HCT116 (cell line): ENCODE measurements around the gene ETV7. TPM values are rescaled to one million over a fixed set of nuclear protein-coding genes. Genes with fewer than 3 reads are reported as not detected.

Experiments
- ATAC-seq: fragments of 200-7000 bp; cut with Tn5 transposase; 2 replicates; pipeline ENCODE4 v1.9.1; 2020; ENCODE audit warnings: mild to moderate bottlenecking, moderate library complexity
- BruUV-seq: library from RNA; stranded (reverse); fragments of 400-500 nt; replicated peaks from 2 replicates; lab custom pipeline; 2021; lab: Mats Ljungman, UMichigan
- CTCF ChIA-PET: fragments of 300-600 bp; sonication (Branson Sonifier 250); formaldehyde crosslinking; loops from one replicate; lab custom pipeline; 2021; ENCODE audit warnings: antibody characterized with exemption; lab: Charles Lee
- POLR2A ChIA-PET: fragments of 300-600, 350-600 bp; sonication (Branson Sonifier 250); formaldehyde crosslinking; loops from one replicate; lab custom pipeline; 2021; ENCODE audit warnings: antibody characterized with exemption; lab: Charles Lee
- RAD21 ChIA-PET, 2 experiments: fragments of 300-600 bp; sonication (Branson Sonifier 250); formaldehyde crosslinking; loops; one replicate each; lab custom pipeline; 2023; ENCODE audit warnings: low total read pairs in 2 of 2; ENCODE audit not compliant: uncharacterized antibody in 2 of 2, unreplicated experiment in 2 of 2, low non-redundant PET in 1 of 2; lab: Charles Lee
- DNase-seq: peaks from one replicate; pipeline ENCODE4 v3.0.0-alpha.2; 2010; ENCODE audit warnings: low read depth, low spot score
- H2AFZ ChIP-seq: fragments of 200-600 bp; shearing (Covaris generic), sonication (generic); 2 replicates; pipeline ENCODE4 v1.6.1; 2017; ENCODE audit warnings: low read depth, mixed run types, mixed read lengths, antibody characterized with exemption, low read length; ENCODE audit not compliant: poor library complexity, severe bottlenecking
- H3K27ac ChIP-seq: 2 replicates; pipeline ENCODE4 v1.5.1; 2012; ENCODE audit warnings: low read depth, low read length
- H3K27me3 ChIP-seq: fragments of 200-600 bp; sonication (generic); 2 replicates; pipeline ENCODE4 v1.6.1; 2016; ENCODE audit warnings: mixed run types, low read length, mixed read lengths; ENCODE audit not compliant: insufficient read depth
- H3K36me3 ChIP-seq, 2 experiments: fragments of 200-500 bp in 1 of 2; fragments of 200-600 bp in 1 of 2; sonication (Bioruptor generic) in 1 of 2; sonication (generic) in 1 of 2; 2 replicates each; pipeline versions ENCODE4 v1.5.1 to v1.6.1; 2014 to 2016; ENCODE audit warnings: low read length in 2 of 2, inconsistent platforms in 1 of 2, mixed read lengths in 1 of 2, mixed run types in 1 of 2; ENCODE audit not compliant: insufficient read depth in 2 of 2, control insufficient read depth in 1 of 2
- H3K4me1 ChIP-seq, 2 experiments: fragments of 200-600 bp in 1 of 2; sonication (generic) in 1 of 2; 2 replicates each; pipeline versions ENCODE4 v1.5.1 to v1.6.1; 2012 to 2017; ENCODE audit warnings: low read length in 2 of 2, inconsistent platforms in 1 of 2, mild to moderate bottlenecking in 1 of 2, mixed read lengths in 1 of 2, mixed run types in 1 of 2, moderate library complexity in 1 of 2; ENCODE audit not compliant: insufficient read depth in 2 of 2, control insufficient read depth in 1 of 2
- H3K4me2 ChIP-seq: fragments of 200-600 bp; sonication (generic); 2 replicates; pipeline ENCODE4 v1.6.1; 2017; ENCODE audit warnings: mixed run types, low read length, mixed read lengths
- H3K4me3 ChIP-seq, 2 experiments: fragments of 200-600 bp in 1 of 2; sonication (generic) in 1 of 2; replicated peaks in 1 of 2; 2 replicates each; pipeline ENCODE4 v1.5.1; 2011 to 2016; ENCODE audit warnings: low read length in 2 of 2, control low read depth in 1 of 2, low read depth in 1 of 2, mild to moderate bottlenecking in 1 of 2, mixed read lengths in 1 of 2, mixed run types in 1 of 2
- H3K79me2 ChIP-seq: fragments of 200-600 bp; sonication (generic); 2 replicates; pipeline ENCODE4 v1.6.1; 2017; ENCODE audit warnings: mild to moderate bottlenecking, mixed run types, low read length, moderate library complexity, mixed read lengths; ENCODE audit not compliant: insufficient read depth
- H3K9ac ChIP-seq: fragments of 200-600 bp; sonication (generic); 2 replicates; pipeline ENCODE4 v1.6.1; 2016; ENCODE audit warnings: low read length, mixed read lengths
- H3K9me2 ChIP-seq: fragments of 200-600 bp; sonication (generic), shearing (Covaris generic); 2 replicates; pipeline ENCODE4 v1.6.1; 2017; ENCODE audit warnings: mixed run types, mild to moderate bottlenecking, moderate library complexity; ENCODE audit not compliant: insufficient read depth
- H3K9me3 ChIP-seq, 2 experiments: fragments of 200-500 bp in 1 of 2; fragments of 200-600 bp in 1 of 2; sonication (Bioruptor generic) in 1 of 2; sonication (generic) in 1 of 2; 2 replicates each; pipeline ENCODE4 v1.6.1; 2014 to 2017; ENCODE audit warnings: low read length in 2 of 2, mixed read lengths in 2 of 2, inconsistent platforms in 1 of 2, low read depth in 1 of 2, mild to moderate bottlenecking in 1 of 2, mixed run types in 1 of 2, moderate library complexity in 1 of 2; ENCODE audit not compliant: control insufficient read depth in 1 of 2, insufficient read depth in 1 of 2
- H4K20me1 ChIP-seq: fragments of 200-600 bp; sonication (generic), shearing (Covaris generic); 2 replicates; pipeline ENCODE4 v1.6.1; 2017; ENCODE audit warnings: mixed run types, mild to moderate bottlenecking, moderate library complexity; ENCODE audit not compliant: insufficient read depth
- EZH2 ChIP-seq: fragments of 200-600 bp; sonication (generic); IDR thresholded peaks from 2 replicates; pipeline ENCODE4 v1.6.1; 2017; ENCODE audit warnings: antibody characterized with exemption, mixed run types
- JUND ChIP-seq: IDR thresholded peaks from 2 replicates; pipeline ENCODE4 v1.6.1; 2012
- SIN3A ChIP-seq: IDR thresholded peaks from 2 replicates; pipeline ENCODE4 v1.6.1; 2012; ENCODE audit warnings: low read depth
- SRF ChIP-seq: IDR thresholded peaks from 2 replicates; pipeline ENCODE4 v1.6.1; 2012; ENCODE audit warnings: low read depth
- ZFX ChIP-seq: fragments of 450-650 bp; IDR thresholded peaks from 2 replicates; pipeline ENCODE4 v1.6.1; 2017
- intact Hi-C: fragments of 100-400 bp; cut with micrococcal nuclease; formaldehyde crosslinking; loops from 2 replicates; pipeline ENCODE4 v1.10.0; 2022
- total RNA-seq: library from RNA; stranded (reverse); gene quantifications from one replicate; pipeline ENCODE4 v1.2.1, GENCODE V29; 2021; ENCODE audit not compliant: unreplicated experiment
- TF ChIP-seq, protein P1 (sequence below): IDR thresholded peaks from 2 replicates; pipeline ENCODE4 v1.6.1; 2012; ENCODE audit warnings: low read depth
- TF ChIP-seq, protein P2 (sequence below): IDR thresholded peaks from 2 replicates; pipeline ENCODE4 v1.6.1; 2011; ENCODE audit warnings: mild to moderate bottlenecking, low read length, moderate library complexity; ENCODE audit not compliant: insufficient replicate concordance; ENCODE audit errors: extremely low read depth
- TF ChIP-seq, protein P3 (sequence below), 3 experiments: fragments of 200-600 bp in 1 of 3; sonication (generic) in 1 of 3; IDR thresholded peaks in 2 of 3; conservative IDR thresholded peaks in 1 of 3; 2 replicates each; pipeline ENCODE4 v1.5.1; 2012 to 2017; ENCODE audit warnings: low read depth in 2 of 3, low read length in 2 of 3, antibody characterized with exemption in 1 of 3, borderline replicate concordance in 1 of 3, control low read depth in 1 of 3, mild to moderate bottlenecking in 1 of 3, mixed read lengths in 1 of 3, mixed run types in 1 of 3, moderate library complexity in 1 of 3; ENCODE audit not compliant: insufficient read depth in 1 of 3
- TF ChIP-seq, protein P4 (sequence below): IDR thresholded peaks from 2 replicates; pipeline ENCODE4 v1.6.1; 2012

The ETV7 gene
- total RNA-seq, 1 experiment from 2014 or later: 1.0 TPM

DNA sequence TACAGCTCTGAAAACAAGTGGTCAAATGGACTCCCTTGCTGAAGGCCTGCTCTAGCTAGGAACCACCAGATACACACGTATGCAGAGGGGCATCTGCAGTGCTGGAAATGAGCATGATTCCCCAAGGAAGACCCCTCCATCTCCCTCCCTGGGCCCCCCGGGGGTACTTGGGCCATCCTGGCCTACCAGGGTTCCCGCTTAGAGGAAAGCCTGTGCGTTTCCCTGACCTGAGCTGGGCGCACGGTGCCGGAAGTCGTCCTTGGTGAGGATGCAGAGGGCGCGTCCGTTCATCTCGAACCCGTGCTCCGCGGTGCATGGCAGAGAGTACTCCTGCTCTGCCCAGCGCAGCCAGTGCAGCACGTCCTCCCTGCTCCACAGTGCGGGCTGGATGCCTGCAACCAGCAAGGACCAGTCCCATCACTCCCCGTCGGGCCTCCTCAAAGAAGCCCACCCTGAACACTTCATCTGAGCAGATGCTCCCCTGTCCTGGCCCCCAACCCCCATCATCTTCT, 11.8 kb downstream of the ETV7 start:
- RAD21 ChIA-PET: no interaction called here
- no peak overlapping the region for H3K4me2 ChIP-seq
- no peaks in the 10 kb centered on the region for H3K36me3 ChIP-seq
- no peak for ATAC-seq
- no peaks in the 10 kb centered on the region for H4K20me1 ChIP-seq
- no peaks in the 10 kb centered on the region for H3K9me2 ChIP-seq
- H3K79me2 ChIP-seq: no peaks in the 10 kb centered on the region
- TF ChIP-seq SRF (no peak), EZH2 (no peak), ZFX (no peak), SIN3A (no peak), JUND (no peak)
- TF ChIP-seq, protein P1, sequence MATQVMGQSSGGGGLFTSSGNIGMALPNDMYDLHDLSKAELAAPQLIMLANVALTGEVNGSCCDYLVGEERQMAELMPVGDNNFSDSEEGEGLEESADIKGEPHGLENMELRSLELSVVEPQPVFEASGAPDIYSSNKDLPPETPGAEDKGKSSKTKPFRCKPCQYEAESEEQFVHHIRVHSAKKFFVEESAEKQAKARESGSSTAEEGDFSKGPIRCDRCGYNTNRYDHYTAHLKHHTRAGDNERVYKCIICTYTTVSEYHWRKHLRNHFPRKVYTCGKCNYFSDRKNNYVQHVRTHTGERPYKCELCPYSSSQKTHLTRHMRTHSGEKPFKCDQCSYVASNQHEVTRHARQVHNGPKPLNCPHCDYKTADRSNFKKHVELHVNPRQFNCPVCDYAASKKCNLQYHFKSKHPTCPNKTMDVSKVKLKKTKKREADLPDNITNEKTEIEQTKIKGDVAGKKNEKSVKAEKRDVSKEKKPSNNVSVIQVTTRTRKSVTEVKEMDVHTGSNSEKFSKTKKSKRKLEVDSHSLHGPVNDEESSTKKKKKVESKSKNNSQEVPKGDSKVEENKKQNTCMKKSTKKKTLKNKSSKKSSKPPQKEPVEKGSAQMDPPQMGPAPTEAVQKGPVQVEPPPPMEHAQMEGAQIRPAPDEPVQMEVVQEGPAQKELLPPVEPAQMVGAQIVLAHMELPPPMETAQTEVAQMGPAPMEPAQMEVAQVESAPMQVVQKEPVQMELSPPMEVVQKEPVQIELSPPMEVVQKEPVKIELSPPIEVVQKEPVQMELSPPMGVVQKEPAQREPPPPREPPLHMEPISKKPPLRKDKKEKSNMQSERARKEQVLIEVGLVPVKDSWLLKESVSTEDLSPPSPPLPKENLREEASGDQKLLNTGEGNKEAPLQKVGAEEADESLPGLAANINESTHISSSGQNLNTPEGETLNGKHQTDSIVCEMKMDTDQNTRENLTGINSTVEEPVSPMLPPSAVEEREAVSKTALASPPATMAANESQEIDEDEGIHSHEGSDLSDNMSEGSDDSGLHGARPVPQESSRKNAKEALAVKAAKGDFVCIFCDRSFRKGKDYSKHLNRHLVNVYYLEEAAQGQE: no peak
- TF ChIP-seq, protein P2, sequence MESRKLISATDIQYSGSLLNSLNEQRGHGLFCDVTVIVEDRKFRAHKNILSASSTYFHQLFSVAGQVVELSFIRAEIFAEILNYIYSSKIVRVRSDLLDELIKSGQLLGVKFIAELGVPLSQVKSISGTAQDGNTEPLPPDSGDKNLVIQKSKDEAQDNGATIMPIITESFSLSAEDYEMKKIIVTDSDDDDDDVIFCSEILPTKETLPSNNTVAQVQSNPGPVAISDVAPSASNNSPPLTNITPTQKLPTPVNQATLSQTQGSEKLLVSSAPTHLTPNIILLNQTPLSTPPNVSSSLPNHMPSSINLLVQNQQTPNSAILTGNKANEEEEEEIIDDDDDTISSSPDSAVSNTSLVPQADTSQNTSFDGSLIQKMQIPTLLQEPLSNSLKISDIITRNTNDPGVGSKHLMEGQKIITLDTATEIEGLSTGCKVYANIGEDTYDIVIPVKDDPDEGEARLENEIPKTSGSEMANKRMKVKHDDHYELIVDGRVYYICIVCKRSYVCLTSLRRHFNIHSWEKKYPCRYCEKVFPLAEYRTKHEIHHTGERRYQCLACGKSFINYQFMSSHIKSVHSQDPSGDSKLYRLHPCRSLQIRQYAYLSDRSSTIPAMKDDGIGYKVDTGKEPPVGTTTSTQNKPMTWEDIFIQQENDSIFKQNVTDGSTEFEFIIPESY: no peak
- TF ChIP-seq, protein P3, sequence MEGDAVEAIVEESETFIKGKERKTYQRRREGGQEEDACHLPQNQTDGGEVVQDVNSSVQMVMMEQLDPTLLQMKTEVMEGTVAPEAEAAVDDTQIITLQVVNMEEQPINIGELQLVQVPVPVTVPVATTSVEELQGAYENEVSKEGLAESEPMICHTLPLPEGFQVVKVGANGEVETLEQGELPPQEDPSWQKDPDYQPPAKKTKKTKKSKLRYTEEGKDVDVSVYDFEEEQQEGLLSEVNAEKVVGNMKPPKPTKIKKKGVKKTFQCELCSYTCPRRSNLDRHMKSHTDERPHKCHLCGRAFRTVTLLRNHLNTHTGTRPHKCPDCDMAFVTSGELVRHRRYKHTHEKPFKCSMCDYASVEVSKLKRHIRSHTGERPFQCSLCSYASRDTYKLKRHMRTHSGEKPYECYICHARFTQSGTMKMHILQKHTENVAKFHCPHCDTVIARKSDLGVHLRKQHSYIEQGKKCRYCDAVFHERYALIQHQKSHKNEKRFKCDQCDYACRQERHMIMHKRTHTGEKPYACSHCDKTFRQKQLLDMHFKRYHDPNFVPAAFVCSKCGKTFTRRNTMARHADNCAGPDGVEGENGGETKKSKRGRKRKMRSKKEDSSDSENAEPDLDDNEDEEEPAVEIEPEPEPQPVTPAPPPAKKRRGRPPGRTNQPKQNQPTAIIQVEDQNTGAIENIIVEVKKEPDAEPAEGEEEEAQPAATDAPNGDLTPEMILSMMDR (IDR thresholded peaks at IDR 0.05 in 2 of 3, conservative IDR thresholded peaks at IDR 0.05 in 1 of 3; ENCODE audit: borderline replicate concordance in 1 of 3, insufficient read depth in 1 of 3, low read depth in 2 of 3, low read length in 2 of 3): no peak
- TF ChIP-seq, protein P4, sequence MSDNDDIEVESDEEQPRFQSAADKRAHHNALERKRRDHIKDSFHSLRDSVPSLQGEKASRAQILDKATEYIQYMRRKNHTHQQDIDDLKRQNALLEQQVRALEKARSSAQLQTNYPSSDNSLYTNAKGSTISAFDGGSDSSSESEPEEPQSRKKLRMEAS: no peak
- H3K9ac ChIP-seq: no peak overlapping the region
- no peaks in the 10 kb centered on the region for H3K4me1 ChIP-seq
- BruUV-seq: no TSS peak
- no peaks in the 10 kb centered on the region for H3K27me3 ChIP-seq
- intact Hi-C loops: no loop called here
- H2AFZ ChIP-seq: no peak overlapping the region
- CTCF ChIA-PET: no interaction called here
- H3K9me3 ChIP-seq: no peaks in the 10 kb centered on the region
- POLR2A ChIA-PET: no interaction called here
- no peak overlapping the region for H3K27ac ChIP-seq
- no peak overlapping the region for H3K4me3 ChIP-seq
- DNase-seq: no peak
